Stimulated activated CD4-positive, alpha-beta T cell treated with anti-CD3 and anti-CD28 coated beads, Interleukin-1b, Interleukin-23, amount 100 ng/mL, for 1 hour (primary cell): ENCODE results near the gene NREP.

ENCODE experiments used
- DNase-seq, 2 donors: peaks; one replicate each; pipeline ENCODE4 v3.0.0-alpha.2; 2020; ENCODE audit warnings: low read depth in 2 of 2

The NREP gene

DNA sequence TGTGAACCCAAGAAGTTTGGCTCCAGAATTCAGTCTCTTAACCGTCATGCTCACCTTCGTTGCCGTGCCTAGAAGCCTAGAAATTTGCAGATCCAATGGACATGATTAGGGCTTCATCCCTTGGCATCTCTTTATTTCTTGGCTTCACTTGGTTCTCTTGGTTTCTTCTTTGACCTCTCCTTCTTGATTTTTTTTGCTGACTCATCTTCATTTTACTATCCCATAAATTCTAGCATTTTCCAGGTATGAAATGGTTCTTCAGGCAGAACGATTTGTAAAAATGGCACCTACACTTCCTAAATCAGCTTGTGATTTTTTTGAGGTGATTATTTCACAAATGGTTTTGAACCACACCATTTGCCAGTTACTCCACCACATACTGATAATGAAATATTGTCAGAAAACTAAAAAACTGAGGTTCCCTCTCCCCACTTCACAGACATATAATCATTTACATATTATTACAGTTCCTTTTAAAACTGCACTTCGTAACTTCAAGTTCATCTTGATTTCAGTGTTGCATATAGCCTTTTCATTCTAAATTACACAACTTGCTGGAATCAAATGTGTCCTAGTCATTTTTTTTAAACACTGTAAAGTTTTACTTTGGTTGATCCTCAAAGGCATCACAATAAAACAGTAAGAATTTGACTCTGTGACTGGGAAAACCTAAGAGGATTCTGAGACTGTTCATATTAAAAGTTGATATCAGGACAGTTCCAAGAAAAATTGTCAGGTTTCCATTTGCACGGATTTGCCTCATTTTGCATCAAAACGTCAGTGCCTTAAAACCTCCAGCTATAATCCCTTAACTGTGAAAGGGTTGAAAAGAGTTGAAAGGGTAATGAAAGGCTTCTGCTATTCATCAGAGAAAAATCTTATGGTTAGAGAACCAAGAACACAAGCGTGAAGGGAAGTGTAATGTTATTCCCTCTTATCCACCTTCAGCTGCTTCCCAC, 8.9 kb upstream of the NREP start:
- no peak for DNase-seq

DNA sequence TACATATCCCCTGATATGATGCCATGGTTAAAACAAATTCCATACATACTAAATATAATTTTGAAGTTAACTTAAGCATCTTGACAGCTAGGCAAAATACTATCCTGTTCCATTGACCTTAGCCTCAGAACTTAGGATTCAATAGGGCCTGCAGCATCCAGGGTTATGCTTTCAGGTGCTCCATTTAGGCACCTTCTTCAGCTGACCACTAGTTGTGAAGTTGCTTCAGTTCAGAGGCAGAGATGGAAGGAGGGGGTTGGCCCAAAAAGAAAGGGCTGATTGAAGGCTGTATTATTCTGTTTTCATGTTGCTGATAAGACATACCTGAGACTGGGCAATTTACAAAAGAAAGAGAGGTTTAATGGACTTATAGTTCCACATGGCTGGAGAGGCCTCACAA, 7.0 kb upstream of the NREP start:
- DNase-seq = no peak

DNA sequence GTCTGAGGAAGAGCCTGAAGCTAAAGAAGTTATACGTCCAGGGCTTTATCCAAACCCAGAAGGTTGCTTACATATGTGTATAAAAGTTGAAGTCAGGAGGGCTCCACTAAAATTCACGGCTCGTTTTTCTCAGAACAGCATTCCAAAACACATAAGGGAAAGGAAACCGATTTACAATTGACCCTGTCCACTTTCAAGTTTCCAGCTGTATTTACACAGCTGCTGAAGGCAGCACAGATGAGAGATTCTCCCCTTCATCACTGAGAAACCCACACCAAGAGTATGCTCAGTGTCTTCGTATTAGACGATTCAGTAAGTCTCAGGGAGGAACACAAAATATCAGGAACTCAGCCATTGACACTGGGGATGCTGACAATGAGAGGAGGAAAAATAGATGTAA, 5.9 kb upstream of the NREP start:
- DNase-seq = no peak

DNA sequence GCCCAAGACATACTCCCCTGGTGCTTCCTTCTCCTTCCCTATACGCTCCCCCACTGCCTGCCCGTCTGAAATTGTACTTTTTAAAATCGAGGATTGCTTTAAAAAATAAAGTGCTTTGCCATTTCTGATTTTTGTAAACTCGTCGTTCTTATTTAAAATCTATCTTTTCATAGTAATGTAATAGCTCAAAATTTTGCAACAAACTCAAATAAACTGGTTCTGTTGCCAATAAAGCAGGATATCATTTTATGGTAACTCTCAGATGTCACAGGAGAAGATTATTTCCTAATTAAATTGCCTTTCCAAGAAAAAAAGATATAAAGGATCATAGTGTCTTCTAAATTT, 1.3 kb upstream of the NREP start:
- DNase-seq = no peak

DNA sequence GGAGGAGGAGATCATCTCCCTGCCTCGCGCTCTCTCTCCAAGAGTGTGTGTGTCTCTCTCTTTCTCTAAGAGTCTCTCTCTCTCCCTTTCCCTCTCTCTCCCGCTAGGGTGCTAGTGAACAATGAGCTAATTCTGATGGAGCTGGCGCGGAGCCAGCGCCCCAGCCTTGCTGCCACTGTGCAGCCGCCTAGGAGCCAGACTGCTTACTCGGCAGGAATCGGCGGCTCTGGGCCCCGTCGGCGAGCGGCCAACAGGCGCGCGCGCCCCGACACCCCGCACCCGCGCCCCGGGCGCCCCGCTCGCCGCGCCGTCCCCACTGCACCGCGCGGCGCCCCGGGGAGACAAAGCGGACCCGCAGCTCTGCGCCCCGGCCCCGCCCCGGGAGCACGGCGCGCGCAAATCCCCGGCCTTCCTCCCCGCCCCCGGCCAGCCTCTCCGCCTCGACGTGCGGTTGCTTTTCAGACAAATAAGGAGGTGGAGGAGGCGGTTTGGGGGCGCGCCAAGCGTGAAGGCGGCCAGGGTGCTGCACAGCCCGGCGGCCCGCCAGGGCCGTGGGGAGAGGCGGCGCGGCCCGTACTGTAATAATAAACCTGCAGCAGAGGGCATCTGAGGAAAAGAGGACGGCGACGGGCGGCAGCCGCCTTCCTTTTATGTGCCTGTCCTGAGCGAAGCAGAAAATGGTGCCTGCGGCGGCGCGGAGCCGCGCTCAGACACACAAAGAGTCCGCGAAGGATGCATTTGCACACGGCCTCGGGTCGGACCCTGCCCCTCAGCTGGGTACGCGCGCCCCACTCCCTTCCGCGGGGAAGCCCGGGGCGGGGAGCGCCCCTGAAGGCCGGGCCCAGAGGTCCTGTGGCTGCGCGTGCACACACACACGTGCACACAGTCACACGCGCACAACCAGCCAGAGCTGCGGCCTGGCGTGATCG, 625 bp upstream of the NREP start:
- DNase-seq = peak; percentile 13 to 51

DNA sequence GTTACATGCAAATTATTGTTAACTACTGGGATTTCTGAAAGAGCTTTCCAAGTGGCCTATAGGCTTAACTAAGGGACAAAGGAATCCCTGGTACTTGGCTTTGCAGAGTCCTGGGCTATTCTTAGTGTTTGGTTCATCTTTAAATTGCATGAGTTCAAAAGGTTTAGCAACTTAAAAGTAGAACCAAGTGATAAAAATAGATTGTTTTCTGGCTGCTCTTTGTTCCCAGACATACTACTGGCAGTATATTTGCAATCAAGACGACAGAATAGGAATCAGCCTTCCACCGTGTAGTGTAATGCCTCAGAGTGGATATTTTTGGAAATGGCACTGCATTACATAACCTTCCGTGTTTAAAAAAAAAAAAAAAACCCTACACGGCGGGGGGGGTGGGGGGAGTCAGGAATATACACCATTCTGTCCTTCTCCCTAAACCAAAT, 1.0 kb downstream of the NREP start:
- no peak for DNase-seq

DNA sequence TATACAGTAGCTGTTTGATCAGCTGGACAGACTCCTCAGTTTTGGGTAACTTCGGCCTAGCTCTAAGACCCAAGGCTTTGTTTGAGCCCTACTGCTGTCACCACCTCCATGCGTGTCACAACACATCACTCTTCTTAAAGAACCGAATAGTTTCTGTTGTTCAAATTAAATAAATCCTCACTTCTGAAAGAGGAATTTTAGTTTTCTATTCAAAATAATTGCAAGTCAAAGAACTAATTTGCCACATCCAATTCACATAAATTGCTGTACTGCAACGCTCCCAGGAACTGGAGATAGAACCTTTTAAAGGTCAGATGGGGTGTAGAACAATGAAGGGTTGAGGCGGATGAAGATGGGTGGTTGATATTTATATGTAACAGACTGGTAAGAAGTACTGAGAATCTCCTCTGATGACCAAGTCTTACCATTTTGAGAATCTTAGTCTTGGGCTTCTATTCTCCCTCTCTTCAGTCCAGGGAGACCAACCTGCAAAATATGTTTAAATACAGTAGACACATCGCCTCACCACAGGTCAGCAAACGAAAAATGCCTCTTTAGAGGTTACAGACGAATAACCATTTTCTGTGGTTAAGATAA, 1.6 kb downstream of the NREP start:
- no peak for DNase-seq

DNA sequence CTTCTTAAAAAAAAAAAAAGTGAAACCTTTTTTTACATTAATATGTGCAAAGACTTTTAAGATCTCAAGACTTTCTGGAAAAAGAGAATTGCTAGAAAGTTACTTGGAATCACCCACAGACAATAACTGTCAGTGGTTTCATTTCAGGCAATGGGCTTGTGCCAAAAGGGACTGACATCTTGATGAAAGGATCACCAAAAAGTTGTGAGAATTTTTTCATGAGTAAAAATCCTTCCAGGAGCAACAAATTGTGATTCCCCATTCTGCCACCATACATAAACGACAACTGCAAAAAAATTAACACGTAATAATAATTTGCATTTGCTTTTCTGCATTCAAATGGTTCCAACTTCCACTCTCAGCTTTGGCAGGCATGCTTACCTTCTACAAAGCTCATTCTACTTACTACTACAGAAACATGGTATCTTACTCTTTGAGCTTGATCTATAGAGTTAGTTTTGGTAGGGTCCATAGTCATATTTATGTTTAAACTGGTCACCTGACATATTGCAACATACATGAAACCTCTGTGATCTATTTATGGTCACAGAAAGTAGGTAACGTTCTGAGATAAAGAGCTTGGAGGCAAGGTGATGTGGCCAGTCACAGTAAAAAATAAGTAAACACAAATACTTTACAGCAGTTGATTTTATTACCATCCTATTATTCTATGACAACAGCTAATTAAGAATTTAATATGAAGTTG, 3.0 kb downstream of the NREP start:
- DNase-seq = no peak

DNA sequence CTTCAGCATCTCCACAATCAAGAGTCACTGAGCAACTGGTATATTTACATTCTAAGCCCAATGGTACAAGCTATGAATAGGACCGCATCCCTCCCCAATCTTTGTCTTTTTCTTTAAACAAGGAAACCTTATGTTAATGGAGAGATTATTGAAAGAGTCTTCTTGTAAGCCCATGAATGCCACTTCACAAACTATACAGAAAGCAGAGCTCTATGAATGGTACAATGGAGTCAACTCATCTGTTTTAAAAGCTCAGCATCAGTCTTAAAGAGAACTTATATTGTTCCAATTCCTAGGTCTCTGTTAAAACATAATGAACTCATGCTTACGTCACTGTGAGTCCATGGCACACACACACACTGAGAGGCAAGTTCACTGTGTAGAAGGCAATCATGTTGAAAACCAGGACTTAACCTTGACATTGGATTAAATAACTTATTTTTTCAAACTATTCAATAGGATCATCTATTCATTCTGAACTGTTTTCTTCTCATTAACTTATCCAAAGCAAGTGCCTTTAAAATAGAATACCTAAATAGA, 4.5 kb downstream of the NREP start:
- DNase-seq = no peak

DNA sequence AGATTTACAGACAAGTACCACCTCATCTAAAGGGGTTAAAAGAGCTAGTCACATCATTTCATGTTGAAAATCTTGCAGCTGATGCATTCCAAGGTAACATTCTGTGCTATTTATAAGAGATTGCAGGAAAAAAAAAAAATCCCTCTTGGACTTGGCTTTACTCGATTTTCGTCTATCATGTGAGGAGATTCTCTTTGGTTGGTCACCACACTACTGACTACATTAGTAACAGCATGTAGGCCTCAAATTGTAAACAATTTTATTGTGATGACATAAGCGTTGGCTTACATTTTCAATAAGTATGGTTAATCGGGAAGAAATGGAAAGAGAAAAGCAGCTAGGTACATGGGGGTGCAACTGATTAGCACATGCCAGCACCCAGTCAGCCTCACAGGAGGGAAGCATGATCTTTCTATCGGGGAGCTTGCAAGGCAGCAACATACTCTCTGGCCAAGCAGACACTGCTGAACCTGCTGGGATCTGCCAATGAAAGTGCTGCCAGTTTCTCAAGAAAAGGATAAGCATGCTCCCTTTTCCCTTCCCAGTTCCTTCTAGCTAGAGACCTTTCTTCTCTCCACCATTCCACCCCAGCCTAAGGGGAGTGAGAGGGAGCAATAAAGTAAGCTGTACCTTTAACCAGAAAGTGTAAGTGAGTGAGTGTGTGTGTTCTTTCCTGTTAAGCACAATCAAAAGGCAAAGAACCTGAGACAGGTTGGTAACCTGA, 7.5 kb downstream of the NREP start:
- DNase-seq = no peak

DNA sequence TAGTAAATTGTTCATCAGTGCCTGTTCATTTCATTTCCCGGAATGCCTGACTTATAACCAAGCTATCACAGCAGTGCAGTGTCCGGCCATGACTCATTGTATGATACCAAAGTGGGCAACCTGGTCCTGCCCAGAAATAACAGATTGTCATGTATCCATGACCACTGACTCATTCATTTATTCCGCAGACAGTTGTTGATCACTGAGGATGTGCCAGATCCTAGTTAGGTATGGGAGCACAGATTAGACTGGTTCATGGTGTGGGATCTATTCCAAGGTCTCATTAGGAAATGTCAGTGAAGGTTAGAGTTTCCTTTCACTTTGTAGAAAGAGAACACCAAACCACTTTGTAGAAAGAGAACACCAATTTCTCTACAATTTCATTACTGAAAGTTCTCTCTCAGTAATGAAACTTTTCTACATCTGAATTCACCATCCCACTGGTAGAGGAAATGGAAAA, 8.7 kb downstream of the NREP start:
- DNase-seq = no peak

DNA sequence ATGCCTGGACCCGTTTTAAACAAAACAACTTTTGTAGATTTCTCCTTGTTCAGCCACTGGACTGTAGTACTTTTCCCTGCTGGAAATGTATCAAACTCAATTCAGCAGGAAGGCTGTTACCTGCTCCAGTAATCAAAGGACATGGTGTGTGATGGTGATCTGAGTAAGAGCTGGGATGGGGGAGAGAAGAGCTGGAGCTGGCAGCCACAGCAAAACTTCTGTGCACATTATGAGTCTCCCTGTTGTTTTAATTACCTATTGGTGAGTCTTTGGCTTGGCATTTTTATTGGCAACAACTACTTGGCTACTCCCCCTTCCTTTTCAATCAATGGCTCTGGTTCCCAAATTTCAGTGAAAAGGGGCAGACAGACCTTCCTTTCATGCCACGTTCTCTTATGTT, 9.7 kb downstream of the NREP start:
- no peak for DNase-seq

DNA sequence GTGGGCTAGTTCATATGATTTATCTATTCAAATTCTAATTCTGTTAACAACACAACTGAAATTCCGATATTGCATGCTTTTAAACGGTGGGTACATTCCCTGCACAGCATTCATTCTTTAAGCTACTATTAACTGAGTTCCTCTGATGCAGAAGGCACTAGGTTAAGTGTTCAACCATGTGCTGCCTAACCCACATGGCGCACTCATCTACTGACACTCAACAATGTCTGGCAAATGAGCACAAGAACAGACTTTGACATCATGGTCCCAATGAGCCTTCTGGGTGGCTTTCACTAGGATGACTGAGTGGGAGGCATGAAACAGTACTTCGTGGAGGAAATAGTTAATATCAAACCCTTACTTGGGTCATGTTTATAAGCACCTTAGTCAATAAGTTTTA, 10.2 kb downstream of the NREP start:
- no peak for DNase-seq

DNA sequence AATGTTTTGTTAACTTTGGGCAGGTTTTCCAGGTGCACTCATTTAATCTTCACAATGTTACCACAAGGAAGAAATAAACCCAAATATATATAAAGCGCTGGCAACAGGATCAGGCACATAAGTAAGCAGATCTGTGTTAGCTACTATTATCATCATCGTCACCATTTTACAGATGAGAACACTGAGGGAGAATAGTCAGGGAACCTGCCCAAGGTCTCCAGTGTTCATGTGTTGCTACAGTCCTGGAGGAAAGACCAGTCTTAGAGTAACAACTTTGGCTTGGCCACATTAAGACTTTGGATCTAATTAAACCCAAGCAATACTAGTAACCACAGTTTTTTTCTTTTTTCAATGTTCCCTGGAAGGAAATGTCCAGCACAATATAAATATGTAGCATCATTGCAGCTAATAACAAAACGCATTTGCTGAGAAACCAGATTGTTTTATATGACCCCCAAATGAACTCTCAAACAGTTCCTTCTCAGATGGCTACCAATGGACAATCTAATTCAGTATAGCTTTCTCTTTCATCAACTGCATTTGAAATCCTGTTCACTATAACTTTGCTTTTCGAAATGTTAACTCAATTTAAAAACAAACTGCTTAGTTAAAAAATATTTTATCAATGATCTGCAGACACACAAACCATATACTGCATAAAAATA, 11.8 kb downstream of the NREP start:
- no peak for DNase-seq

DNA sequence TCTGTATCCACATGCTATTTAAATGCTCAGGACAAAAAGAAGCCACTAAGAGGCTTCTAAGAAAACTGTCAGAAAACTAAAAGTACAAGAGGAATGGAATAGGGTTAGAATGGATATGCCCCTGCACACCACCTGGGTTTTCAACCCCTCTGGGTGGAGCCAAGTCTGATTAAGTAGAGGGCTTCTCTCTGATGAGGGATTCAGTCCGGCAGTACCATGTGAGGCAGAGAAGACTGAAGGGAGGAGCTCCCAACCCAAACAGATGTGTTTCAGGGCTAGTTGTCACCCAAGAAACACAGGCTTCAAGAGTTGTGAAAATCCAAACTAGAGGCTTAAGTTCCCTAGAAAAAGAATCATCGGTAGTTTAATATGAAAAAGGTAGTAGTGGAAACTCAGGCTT, 12.5 kb downstream of the NREP start:
- DNase-seq = no peak

DNA sequence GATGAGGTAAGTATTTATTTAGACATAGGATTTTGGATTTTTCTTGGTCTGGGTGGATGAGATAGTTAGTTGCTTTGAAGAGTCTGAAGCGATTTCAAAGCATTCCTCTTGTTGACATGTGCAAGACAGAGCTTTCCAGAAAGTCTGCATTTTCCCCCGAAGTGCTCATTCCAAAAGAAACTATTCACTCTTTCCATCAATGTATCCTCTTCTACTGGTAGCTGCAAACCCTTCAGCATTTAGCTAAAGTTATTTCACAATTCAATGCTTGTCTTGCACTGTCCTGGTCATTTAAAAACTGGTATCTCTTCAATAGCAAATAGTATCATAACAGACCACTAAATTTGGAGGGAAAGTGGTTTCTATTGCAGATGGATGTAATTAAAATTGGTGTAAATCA, 13.0 kb downstream of the NREP start:
- DNase-seq = no peak

DNA sequence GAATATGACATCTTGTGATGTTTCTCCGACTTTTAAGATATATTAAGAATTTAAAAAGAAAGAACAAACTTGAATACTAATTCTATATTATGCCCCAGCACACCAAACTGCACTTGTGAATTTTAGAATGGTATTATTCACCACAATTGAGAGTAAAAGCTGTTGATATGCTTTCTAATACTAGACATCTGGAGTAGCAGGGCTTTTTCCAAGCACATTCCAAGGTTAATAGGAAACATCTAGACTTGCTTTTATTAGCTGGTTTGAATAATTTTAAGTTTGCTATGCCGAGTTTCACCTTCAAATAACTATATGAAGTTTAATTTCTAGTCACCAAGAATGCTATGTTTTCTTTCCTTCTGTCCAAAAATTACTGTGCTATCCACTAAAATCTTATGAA, 13.5 kb downstream of the NREP start:
- no peak for DNase-seq

DNA sequence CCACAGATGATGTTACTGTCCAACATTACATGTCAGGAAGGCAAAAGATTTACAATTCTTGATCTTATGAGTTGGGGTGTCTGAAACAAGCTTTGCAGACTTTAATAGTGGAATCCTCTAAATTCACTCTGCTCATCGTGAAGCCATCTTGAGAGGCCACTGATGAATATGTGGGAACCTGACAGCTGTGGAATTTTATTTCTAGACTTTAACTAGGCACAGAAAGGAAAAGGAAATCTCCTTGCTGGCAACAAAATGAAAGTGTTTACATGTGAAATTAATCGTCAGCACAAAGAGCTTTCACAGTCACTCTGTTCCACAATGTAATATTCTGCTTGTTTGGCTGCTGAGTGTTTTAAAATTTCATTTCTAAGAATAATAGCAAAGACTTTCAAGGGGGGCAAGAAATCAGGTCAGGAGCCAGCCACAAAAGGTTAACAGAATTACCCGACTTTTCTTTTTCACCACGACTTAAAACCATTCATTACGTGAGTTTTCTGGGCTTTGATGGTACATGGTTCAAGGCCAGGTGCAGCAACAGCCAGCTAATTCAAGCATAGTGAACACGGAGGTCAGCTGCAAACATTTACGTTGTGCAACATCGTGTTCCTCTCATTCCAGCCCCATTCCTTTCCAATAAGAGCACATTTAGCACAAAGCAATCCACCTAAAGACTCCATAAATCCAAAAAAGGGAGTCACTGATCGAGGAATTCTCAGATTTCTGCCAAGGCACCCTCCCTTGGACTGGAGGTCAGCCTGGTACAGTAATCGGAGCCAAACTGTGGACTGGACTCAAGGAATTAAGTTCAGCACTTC, 14.6 kb downstream of the NREP start:
- DNase-seq = no peak

DNA sequence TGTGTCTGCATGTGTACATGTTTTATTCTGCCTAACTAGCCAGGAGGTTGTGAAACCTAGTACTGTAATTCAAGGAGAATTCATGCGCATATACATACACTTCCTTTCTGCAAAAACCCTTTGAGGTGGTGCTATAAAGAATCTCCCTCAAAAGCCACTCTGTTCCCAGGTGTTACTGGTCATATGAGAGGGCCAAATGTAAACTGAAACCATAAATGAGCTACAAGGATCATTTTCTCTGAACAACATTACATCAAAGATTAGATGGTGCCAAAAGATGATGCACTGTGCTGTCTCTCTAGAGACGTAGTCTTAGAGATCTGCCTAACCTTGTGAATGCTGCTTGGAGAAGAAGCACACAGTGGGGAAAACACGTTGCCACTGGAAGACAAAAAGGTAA, 15.7 kb downstream of the NREP start:
- DNase-seq = no peak
